K562 (cell line): ENCODE results near the gene PRPF8. TPM values are rescaled to one million over a fixed set of nuclear protein-coding genes. Genes with fewer than 3 reads are reported as not detected.
A peak's percentile ranks its signal among the peaks of the same experiment; 100 is the strongest.

Source experiments
- ATAC-seq: fragments of 200-7000 bp; cut with Tn5 transposase; 3 replicates; pipeline ENCODE4 v1.9.1; 2020; ENCODE audit warnings: moderate library complexity
- BruUV-seq: library from RNA; stranded (reverse); fragments of 400-500 nt; replicated peaks from 2 replicates; lab custom pipeline; 2021; lab: Mats Ljungman, UMichigan
- CTCF ChIA-PET: fragments of 300-600 bp; formaldehyde crosslinking; extraction: SDS; loops from one replicate; lab custom pipeline; 2021; ENCODE audit warnings: low intra/inter-chr PET ratio; lab: Yijun Ruan, JAX
- POLR2A ChIA-PET: fragments of 300-600, 350-650 bp; sonication (Branson Sonifier 250); formaldehyde crosslinking; extraction: SDS; loops from one replicate; lab custom pipeline; 2021; ENCODE audit warnings: antibody characterized with exemption, inconsistent platforms; lab: Yijun Ruan, JAX
- DNase-seq, 4 experiments: peaks; one replicate each; pipeline versions ENCODE4 v3.0.0 to v3.0.0-alpha.2; 2011 to 2018; ENCODE audit warnings: low spot score in 3 of 4, mixed read lengths in 3 of 4; ENCODE audit errors: extremely low read depth in 1 of 4
- FAIRE-seq: peaks from 2 replicates; lab custom pipeline; 2011; peaks lifted over from hg19 to GRCh38; lab: Jason Lieb, UNC
- H2AFZ ChIP-seq: 2 replicates; pipeline ENCODE4 v1.6.0; 2011; ENCODE audit warnings: low read depth, low read length, control low read depth, inconsistent platforms
- H3K27ac ChIP-seq: fragments of 200-600 bp; 3 replicates; pipeline ENCODE4 v1.8.0; 2011; ENCODE audit warnings: low read depth, mild to moderate bottlenecking, control low read depth, inconsistent platforms, low read length, moderate library complexity, mixed read lengths; ENCODE audit errors: extremely low read depth
- H3K27me3 ChIP-seq, 2 experiments: fragments of 300-600 bp in 1 of 2; 2 replicates in 1 of 2; 3 replicates in 1 of 2; pipeline versions ENCODE4 v1.6.0 to v1.8.0; 2011; ENCODE audit warnings: inconsistent platforms in 2 of 2, low read length in 2 of 2, mild to moderate bottlenecking in 1 of 2, mixed read lengths in 1 of 2, moderate library complexity in 1 of 2; ENCODE audit not compliant: control insufficient read depth in 2 of 2, insufficient read depth in 2 of 2
- H3K36me3 ChIP-seq: fragments of 300-600 bp; 3 replicates; pipeline ENCODE4 v1.8.0; 2011; ENCODE audit warnings: mild to moderate bottlenecking, low read length, inconsistent platforms; ENCODE audit not compliant: control insufficient read depth, insufficient read depth
- H3K4me1 ChIP-seq, 2 experiments: fragments of 200-600 bp in 1 of 2; replicated peaks in 1 of 2; 2 replicates in 1 of 2; 3 replicates in 1 of 2; pipeline versions ENCODE4 v1.5.1 to v1.8.0; 2011; ENCODE audit warnings: inconsistent platforms in 2 of 2, low read length in 2 of 2, mild to moderate bottlenecking in 1 of 2, mixed read lengths in 1 of 2, moderate library complexity in 1 of 2; ENCODE audit not compliant: control insufficient read depth in 2 of 2, insufficient read depth in 2 of 2
- H3K4me2 ChIP-seq: 2 replicates; pipeline ENCODE4 v1.6.1; 2011; ENCODE audit warnings: low read length, control low read depth, inconsistent platforms, mixed read lengths; ENCODE audit not compliant: insufficient read depth
- H3K4me3 ChIP-seq: fragments of 200-600 bp; sonication (generic), shearing (Covaris generic); 2 replicates; pipeline ENCODE4 v1.5.1; 2016; ENCODE audit warnings: control low read depth, inconsistent platforms
- H3K79me2 ChIP-seq: fragments of 200-600 bp; 3 replicates; pipeline ENCODE4 v1.8.0; 2011; ENCODE audit warnings: low read length, inconsistent platforms; ENCODE audit not compliant: control insufficient read depth, insufficient read depth
- H3K9ac ChIP-seq, 2 experiments: 2 replicates each; pipeline versions ENCODE4 v1.6.0 to v1.6.1; 2011; ENCODE audit warnings: low read depth in 2 of 2, low read length in 2 of 2, control low read depth in 1 of 2, inconsistent platforms in 1 of 2, mild to moderate bottlenecking in 1 of 2, mixed read lengths in 1 of 2; ENCODE audit not compliant: insufficient read depth in 1 of 2
- H3K9me1 ChIP-seq: one replicate; pipeline ENCODE4 v1.6.0; 2011; ENCODE audit warnings: inconsistent platforms, mild to moderate bottlenecking, low read length, moderate library complexity; ENCODE audit not compliant: control insufficient read depth, insufficient read depth
- H3K9me3 ChIP-seq: replicated peaks from 2 replicates; pipeline ENCODE4 v1.5.1; 2011; ENCODE audit warnings: low read depth, low read length, inconsistent platforms; ENCODE audit not compliant: control insufficient read depth, insufficient read depth
- H4K20me1 ChIP-seq: replicated peaks from 2 replicates; pipeline ENCODE4 v1.6.1; 2011; ENCODE audit warnings: low read length, inconsistent platforms, mixed read lengths; ENCODE audit not compliant: control insufficient read depth, insufficient read depth
- BRD4 ChIP-seq: fragments of 200-600 bp; sonication (generic); IDR thresholded peaks from 2 replicates; pipeline ENCODE4 v1.6.1; 2017; ENCODE audit warnings: inconsistent platforms
- BRF2 ChIP-seq: IDR thresholded peaks from 3 replicates; pipeline ENCODE4 v1.6.1; 2011; ENCODE audit warnings: borderline replicate concordance, mild to moderate bottlenecking; ENCODE audit not compliant: insufficient read length, insufficient read depth
- CUX1 ChIP-seq: fragments of 200-800 bp; sonication (Bioruptor generic); IDR thresholded peaks from 2 replicates; pipeline ENCODE4 v1.6.1; 2016; ENCODE audit warnings: missing genetic modification characterization, missing compliant biosample characterization
- HEY1 ChIP-seq: fragments of 250-450 bp; sonication (Bioruptor Pico); IDR thresholded peaks from 2 replicates; pipeline ENCODE4 v1.5.0; 2020; ENCODE audit warnings: mild to moderate bottlenecking, moderate library complexity, borderline replicate concordance
- HMGN3 ChIP-seq: IDR thresholded peaks from 2 replicates; pipeline ENCODE4 v1.6.1; 2011; ENCODE audit warnings: borderline replicate concordance, low read depth, mild to moderate bottlenecking, mixed read lengths, low read length; ENCODE audit not compliant: insufficient read length; ENCODE audit errors: extremely low read depth
- MCM5 ChIP-seq: fragments of 450-650 bp; IDR thresholded peaks from 2 replicates; pipeline ENCODE4 v1.6.1; 2016; ENCODE audit warnings: low read depth
- ZNF311 ChIP-seq: fragments of 250-450 bp; sonication (Bioruptor Pico); IDR thresholded peaks from 2 replicates; pipeline ENCODE4 v1.4.0; 2020; ENCODE audit warnings: mild to moderate bottlenecking, moderate library complexity
- ZNF583 ChIP-seq: fragments of 250-450 bp; sonication (Bioruptor Pico); IDR thresholded peaks from 2 replicates; pipeline ENCODE4 v1.4.0; 2020
- WGBS: fragments of 100-300 bp; shearing (Covaris generic); methylation state at CpG from one replicate; pipeline ENCODE4 v1.1.6; 2016; ENCODE audit warnings: low coverage, mixed read lengths; ENCODE audit not compliant: insufficient coverage; ENCODE audit errors: missing lambda C conversion rate; 5-methylcytosine and 5-hydroxymethylcytosine counted together
- in situ Hi-C: fragments of 300-500 bp; cut with MboI; formaldehyde crosslinking; loops from 4 replicates; pipeline ENCODE4 v1.15.0; 2018; ENCODE audit warnings: inconsistent platforms, mixed read lengths
- intact Hi-C: fragments of 100-400 bp; cut with micrococcal nuclease; formaldehyde crosslinking; loops from 2 replicates; pipeline ENCODE4 v1.14.2; 2022
- polyA plus RNA-seq, 8 experiments: library from polyadenylated mRNA; depleted of rRNA in 4 of 8; stranded (reverse) in 5 of 8; unstranded in 3 of 8; fragments of >200 nt; fragmentation: Nextera tagmentation in 2 of 8; fragmentation: Illumina TruSeq in 1 of 8; extraction: Ambion mirVana in 2 of 8; extraction: Trizol in 1 of 8; gene quantifications; 2 replicates each; pipeline versions ENCODE4 v1.2.1 to v1.2.3, GENCODE V29; 2011 to 2014; ENCODE audit warnings: inconsistent platforms in 1 of 8, missing spikeins in 1 of 8
- total RNA-seq, 7 experiments: library from RNA; depleted of rRNA in 6 of 7; stranded (reverse); fragments of >200 nt in 6 of 7; fragmentation: Illumina TruSeq in 2 of 7; extraction: Trizol in 2 of 7; gene quantifications; 2 replicates each; pipeline versions ENCODE4 v1.2.1 to v1.2.3, GENCODE V29; 2011 to 2021; ENCODE audit warnings: low replicate concordance in 1 of 7

Gene PRPF8
- total and polyA plus RNA-seq, 9 of the 15 experiments (the other 6 are each of a cell fraction or from before 2014, with no cell fraction given), result 64.3 to 294 (median 85.9) TPM

- no peak overlapping the region; the same call in 2 of the 3 replicates for H3K27ac ChIP-seq
- FAIRE-seq (no peak), DNase-seq (no peak), ATAC-seq (no peak)
- peaks cover 30 to 77% of the 10 kb centered on the region in 2 experiments for H3K4me1 ChIP-seq
- BruUV-seq, result no TSS peak
- peak overlapping the region in 1 of 2 experiments; percentile 35; a peak in 1 of 4 replicates for H3K9ac ChIP-seq
- no peaks in the 10 kb centered on the region for H3K9me1 ChIP-seq
- no peaks in the 10 kb centered on the region for H3K27me3 ChIP-seq
- H2AFZ ChIP-seq, result no peak overlapping the region
- H4K20me1 ChIP-seq, result no peaks in the 10 kb centered on the region
- H3K9me3 ChIP-seq, result no peaks in the 10 kb centered on the region
- H3K4me2 ChIP-seq, result no peak overlapping the region
- peaks cover 4% of the 10 kb centered on the region; the same call in 1 of the 3 replicates for H3K79me2 ChIP-seq
- no peak for TF ChIP-seq HEY1 (CRISPR knock-in tag)
- TF ChIP-seq BRD4, result no peak
- TF ChIP-seq ZNF583 (CRISPR knock-in tag), result no peak
- no peak for TF ChIP-seq CUX1 (CRISPR knock-in tag)
- TF ChIP-seq BRF2, result no peak
- TF ChIP-seq MCM5, result no peak
- TF ChIP-seq HMGN3, result no peak
- no peak for TF ChIP-seq ZNF311
- TF ChIP-seq, all 486 proteins: peak for 0
- intact Hi-C loops, result no loop called here
- H3K36me3 ChIP-seq, result peaks cover 16% of the 10 kb centered on the region; the same call in 1 of the 3 replicates
- ChIA-PET POLR2A (interaction anchor here (1.3 to 1.4 kb wide), 3 partner anchors 15 to 29 kb away, joined by 3 read pairs; partner anchors contain the start of gene SERPINF1), CTCF (no interaction called here)
- WGBS, result 91% methylated on average over 10 of the region's 11 CpGs
- no peak overlapping the region for H3K4me3 ChIP-seq
- in situ Hi-C loops, result loop anchor here (5.0 kb wide), 1 partner anchor 34 kb away; no protein-coding TSS in a partner anchor
These were observed 48.2 kb upstream of the PRPF8 start for GRCh38 chr17:1732833-1733321.
